Small intestine (tissue), 7 donors: Measurements from ENCODE around the gene TRPM1. TPM values are rescaled to one million over a fixed set of nuclear protein-coding genes. Genes with fewer than 3 reads are reported as not detected.

ENCODE experiments used
- DNase-seq, 2 donors: peaks; one replicate each; pipeline versions ENCODE4 v3.0.0 to v3.0.0-alpha.2; 2013
- FAIRE-seq: peaks from 2 replicates; lab custom pipeline; 2012; peaks lifted over from hg19 to GRCh38; lab: Jason Lieb, UNC
- H3K27ac ChIP-seq, 3 donors: one replicate each; pipeline ENCODE4 v1.5.1; 2013; ENCODE audit warnings: low read length in 2 of 3, mild to moderate bottlenecking in 2 of 3, control low read depth in 1 of 3, inconsistent platforms in 1 of 3, low read depth in 1 of 3, moderate library complexity in 1 of 3
- H3K27me3 ChIP-seq, 3 donors: one replicate each; pipeline ENCODE4 v1.6.1; 2013; ENCODE audit warnings: low read length in 3 of 3, inconsistent platforms in 1 of 3; ENCODE audit not compliant: control insufficient read depth in 3 of 3, insufficient read depth in 3 of 3
- H3K36me3 ChIP-seq, 3 donors: one replicate each; pipeline ENCODE4 v1.6.1; 2013; ENCODE audit warnings: low read length in 3 of 3, inconsistent platforms in 1 of 3, low read depth in 1 of 3, mild to moderate bottlenecking in 1 of 3, moderate library complexity in 1 of 3; ENCODE audit not compliant: control insufficient read depth in 3 of 3, insufficient read depth in 2 of 3
- H3K4me1 ChIP-seq, 3 donors: one replicate each; pipeline ENCODE4 v1.6.1; 2013; ENCODE audit warnings: low read length in 2 of 3, inconsistent platforms in 1 of 3, low read depth in 1 of 3, mild to moderate bottlenecking in 1 of 3, moderate library complexity in 1 of 3; ENCODE audit not compliant: control insufficient read depth in 3 of 3, insufficient read depth in 2 of 3
- H3K4me3 ChIP-seq, 3 donors: one replicate each; pipeline ENCODE4 v1.5.1; 2013; ENCODE audit warnings: low read length in 3 of 3, control low read depth in 1 of 3, inconsistent platforms in 1 of 3, low read depth in 1 of 3, mild to moderate bottlenecking in 1 of 3, moderate library complexity in 1 of 3
- H3K9me3 ChIP-seq, 2 donors: one replicate each; pipeline ENCODE4 v1.6.1; 2013; ENCODE audit warnings: low read depth in 1 of 2, low read length in 1 of 2; ENCODE audit not compliant: control insufficient read depth in 2 of 2, insufficient read depth in 1 of 2
- WGBS, 3 donors: extraction: QIAGEN DNeasy Blood & Tissue Kit; methylation state at CpG; one replicate each; pipeline ENCODE4 v1.1.7; 2013; 5-methylcytosine and 5-hydroxymethylcytosine counted together
- polyA plus RNA-seq, 4 donors: library from polyadenylated mRNA; stranded (reverse) in 3 of 4; unstranded in 1 of 4; fragments of 200-250 nt in 3 of 4; fragments of 120-200 nt in 1 of 4; gene quantifications; one replicate each; pipeline versions ENCODE4 v1.2.1 to v1.2.3, GENCODE V29; 2013
- donor health status: healthy with polysubstance abuse.
- donor health status: control.
- donor health status: control.
- donor health status: Bipolar disorder and iron deficiency.
- donor health status: healthy.

Gene TRPM1
- polyA plus RNA-seq, 4 donors: under 0.01 TPM; not detected in 3

DNA sequence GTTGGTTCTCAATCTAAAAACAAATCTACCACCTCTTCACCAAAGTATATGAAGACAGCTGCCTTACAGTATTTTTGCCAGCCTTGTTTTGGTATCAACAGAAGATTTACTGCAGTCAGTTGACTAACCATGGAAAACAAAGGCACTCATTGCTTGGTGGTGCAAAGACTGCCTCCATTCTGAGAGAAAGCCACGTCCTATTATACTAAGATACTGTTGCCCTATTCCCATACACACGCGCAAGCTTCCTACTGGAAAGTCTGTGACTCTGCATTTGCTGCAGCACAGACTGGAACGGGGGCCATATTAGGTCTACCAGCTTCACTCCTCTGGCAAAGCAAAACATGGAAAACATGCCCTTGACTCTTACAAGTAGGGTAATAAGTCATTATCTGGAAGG, 128.1 kb downstream of the TRPM1 start:
- DNase-seq: no peak
- Histone ChIP-seq H3K4me3 (no peak overlapping the region), H3K9me3 (no peaks in the 10 kb centered on the region), H3K27me3 (no peaks in the 10 kb centered on the region), H3K27ac (no peak overlapping the region), H3K4me1 (peaks cover 0 to 2% (median 0%) of the 10 kb centered on the region in 3 donors), H3K36me3 (peaks cover 6 to 15% (median 6%) of the 10 kb centered on the region in 3 donors)
- no peak for FAIRE-seq
- WGBS, 3 donors: 95 to 98% (median 97%) methylated on average over 4 of the region's 4 CpGs

- Histone ChIP-seq H3K36me3 (peaks cover 3 to 21% (median 6%) of the 10 kb centered on the region in 3 donors), H3K4me1 (no peaks in the 10 kb centered on the region), H3K9me3 (no peaks in the 10 kb centered on the region), H3K27me3 (no peaks in the 10 kb centered on the region), H3K4me3 (no peak overlapping the region), H3K27ac (no peak overlapping the region)
- no peak for DNase-seq
- WGBS, 3 donors: 95 to 98% (median 97%) methylated on average over 2 of the region's 2 CpGs
- FAIRE-seq: no peak
Observed at GRCh38 chr15:30969724-30970123, 131.8 kb downstream of the TRPM1 start.

DNA sequence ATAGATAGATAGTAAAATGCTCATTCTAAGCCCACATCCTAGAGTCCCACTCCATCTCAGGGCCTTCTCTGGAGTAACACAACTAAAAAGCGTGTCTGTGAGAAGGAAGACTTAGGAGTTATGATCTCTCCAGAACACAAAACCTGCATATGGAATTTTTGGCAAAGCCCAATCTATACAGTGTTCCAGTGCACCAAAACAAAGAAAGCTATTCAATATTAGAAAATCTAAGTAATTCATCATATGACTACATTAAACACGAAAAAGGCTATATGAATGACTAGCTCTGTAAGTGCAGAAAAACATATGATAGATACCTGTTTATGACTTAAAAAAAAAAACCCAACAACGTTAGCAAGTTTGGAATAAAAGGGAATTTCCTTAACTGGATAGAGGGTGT, 137.8 kb downstream of the TRPM1 start:
- Histone ChIP-seq H3K9me3 (no peaks in the 10 kb centered on the region), H3K27ac (no peak overlapping the region), H3K27me3 (no peaks in the 10 kb centered on the region), H3K4me1 (no peaks in the 10 kb centered on the region), H3K36me3 (peaks cover 5 to 26% (median 23%) of the 10 kb centered on the region in 3 donors), H3K4me3 (no peak overlapping the region)
- WGBS, 3 donors: 75 to 79% (median 79%) methylated on average over 3 of the region's 3 CpGs
- no peak for FAIRE-seq
- no peak for DNase-seq

- Histone ChIP-seq H3K4me1 (no peaks in the 10 kb centered on the region), H3K27ac (no peak overlapping the region), H3K9me3 (no peaks in the 10 kb centered on the region), H3K4me3 (no peak overlapping the region), H3K27me3 (no peaks in the 10 kb centered on the region), H3K36me3 (peaks cover 5 to 30% (median 25%) of the 10 kb centered on the region in 3 donors)
- no peak for FAIRE-seq
- DNase-seq: no peak
- WGBS, 3 donors: 94 to 96% (median 96%) methylated on average over 3 of the region's 3 CpGs
Observed at GRCh38 chr15:30962659-30963058, 138.9 kb downstream of the TRPM1 start.

DNA sequence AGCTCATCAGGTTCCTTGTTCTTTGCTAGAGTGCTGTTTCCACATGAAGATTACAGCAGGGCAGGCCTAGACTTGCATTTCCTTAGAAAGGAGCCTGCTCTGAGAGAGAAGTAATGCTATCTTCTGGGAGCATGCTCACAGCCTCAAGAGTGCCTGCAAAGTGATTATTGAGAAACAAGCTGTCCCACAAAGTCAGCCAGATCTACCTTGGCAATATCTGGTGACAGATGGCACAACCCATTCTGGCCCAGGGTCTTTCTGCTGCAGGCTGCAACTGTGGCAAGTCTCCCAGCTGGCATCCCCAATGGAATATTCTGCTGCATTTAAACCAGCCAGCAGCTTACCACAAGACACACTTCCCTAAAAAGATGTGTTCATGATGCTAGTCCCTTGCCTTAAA, 139.4 kb downstream of the TRPM1 start:
- DNase-seq: no peak
- H3K4me3 ChIP-seq: no peak overlapping the region
- no peaks in the 10 kb centered on the region for H3K27me3 ChIP-seq
- no peak overlapping the region for H3K27ac ChIP-seq
- H3K36me3 ChIP-seq: peaks cover 5 to 35% (median 26%) of the 10 kb centered on the region in 3 donors
- no peaks in the 10 kb centered on the region for H3K4me1 ChIP-seq
- no peaks in the 10 kb centered on the region for H3K9me3 ChIP-seq
- FAIRE-seq: no peak

DNA sequence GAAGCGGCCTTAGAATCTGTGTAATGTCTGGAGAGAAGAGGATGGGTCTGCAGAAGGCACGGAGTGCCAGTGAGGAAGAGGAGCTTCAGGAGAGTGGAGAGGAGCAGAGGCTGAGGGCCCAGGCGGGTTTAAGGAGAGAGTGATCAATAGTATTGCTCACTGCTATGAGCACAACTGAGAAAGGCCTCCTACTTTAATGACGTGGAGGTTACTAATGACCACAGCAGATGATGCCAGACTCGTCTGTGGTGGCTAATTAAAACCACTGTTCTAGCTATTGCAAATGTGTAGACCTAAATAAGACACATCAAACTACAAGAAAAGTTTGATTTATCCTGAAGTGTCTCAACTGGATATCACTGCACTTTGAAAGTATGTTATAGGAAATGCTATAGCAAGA, 143.3 kb downstream of the TRPM1 start:
- H3K4me3 ChIP-seq: no peak overlapping the region
- no peaks in the 10 kb centered on the region for H3K4me1 ChIP-seq
- 89 to 93% (median 91%) methylated on average over 5 of the region's 5 CpGs for WGBS, 3 donors
- no peaks in the 10 kb centered on the region for H3K9me3 ChIP-seq
- no peak for DNase-seq
- H3K27me3 ChIP-seq: no peaks in the 10 kb centered on the region
- FAIRE-seq: no peak
- H3K27ac ChIP-seq: no peak overlapping the region
- H3K36me3 ChIP-seq: peaks cover 3 to 50% (median 32%) of the 10 kb centered on the region in 3 donors

DNA sequence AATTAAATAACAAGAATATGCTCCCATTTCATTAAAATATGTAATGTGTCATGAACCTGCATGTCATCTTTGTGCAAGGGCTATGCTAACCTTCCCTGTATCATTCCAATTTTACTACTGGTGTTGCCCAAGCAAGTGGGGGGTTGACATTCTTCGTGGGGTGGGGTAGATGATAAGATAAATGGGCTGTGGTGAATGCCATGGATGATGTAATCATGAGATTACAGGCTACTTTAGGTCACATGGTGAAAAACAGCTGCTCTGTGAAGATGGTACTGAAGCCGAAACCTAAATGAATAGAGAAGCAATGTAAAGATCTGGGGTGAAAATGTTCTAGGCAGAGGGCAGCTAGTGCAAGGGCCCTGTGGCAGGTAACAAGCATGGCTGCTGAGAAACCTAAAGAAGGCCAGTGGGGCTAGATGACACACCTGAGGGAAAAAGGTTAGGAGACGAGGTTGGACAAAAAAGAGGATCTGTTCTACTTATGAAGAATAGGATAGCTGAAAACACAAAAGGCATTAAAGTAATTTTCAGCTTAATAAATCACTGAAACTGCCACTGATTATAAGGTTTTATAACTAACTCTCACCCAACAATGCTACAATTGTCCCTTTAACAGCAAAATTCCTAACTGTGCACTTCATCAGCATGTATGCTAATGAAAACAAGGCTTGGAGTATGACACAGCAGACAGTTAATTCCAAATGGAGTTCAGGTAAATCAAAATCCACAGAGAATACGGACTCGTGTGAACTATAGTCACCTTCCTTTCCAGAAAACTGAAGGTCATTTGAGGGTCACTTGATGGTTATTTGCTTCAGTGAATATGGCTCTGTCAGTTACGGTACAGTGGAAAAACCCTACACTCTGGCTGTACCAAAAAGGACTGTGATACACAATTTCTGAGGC, 145.1 kb downstream of the TRPM1 start:
- DNase-seq (peak; percentile 8 to 29), FAIRE-seq (no peak)
- H3K4me3 ChIP-seq: no peak overlapping the region
- no peaks in the 10 kb centered on the region for H3K9me3 ChIP-seq
- WGBS, 3 donors: 82 to 87% (median 84%) methylated on average over 6 of the region's 6 CpGs
- H3K4me1 ChIP-seq: no peaks in the 10 kb centered on the region
- no peaks in the 10 kb centered on the region for H3K27me3 ChIP-seq
- H3K36me3 ChIP-seq: peaks cover 12 to 58% (median 36%) of the 10 kb centered on the region in 3 donors
- H3K27ac ChIP-seq: no peak overlapping the region

DNA sequence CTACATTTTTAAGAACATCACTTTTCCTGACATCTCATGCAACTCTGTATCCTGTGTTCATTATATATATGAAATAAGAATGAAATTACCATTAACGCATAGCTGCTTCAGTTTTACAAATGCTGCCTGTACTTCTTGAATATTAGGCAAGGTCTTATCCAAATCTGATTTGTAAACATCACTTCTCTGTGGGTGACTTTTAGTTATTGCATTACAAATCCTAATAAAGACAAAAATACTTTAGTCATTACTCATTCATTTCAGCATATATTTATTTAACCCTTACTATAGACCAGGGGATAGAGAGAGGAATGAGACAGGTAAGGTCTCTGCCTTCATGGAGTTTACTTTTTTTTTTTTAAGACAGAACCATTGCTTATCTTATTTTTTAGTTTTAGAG, 146.9 kb downstream of the TRPM1 start:
- no peak overlapping the region for H3K27ac ChIP-seq
- H3K4me1 ChIP-seq: no peaks in the 10 kb centered on the region
- H3K36me3 ChIP-seq: peaks cover 9 to 55% (median 33%) of the 10 kb centered on the region in 3 donors
- H3K4me3 ChIP-seq: no peak overlapping the region
- DNase-seq (no peak), FAIRE-seq (no peak)
- 93 to 98% (median 96%) methylated on average over 1 of the region's 1 CpG for WGBS, 3 donors
- H3K27me3 ChIP-seq: no peaks in the 10 kb centered on the region
- H3K9me3 ChIP-seq: no peaks in the 10 kb centered on the region
